IPS-18a (cell line): ENCODE data around the gene MVD.

Experiments
- H3K27ac ChIP-seq: one replicate; pipeline ENCODE4 v1.5.1; 2013; ENCODE audit warnings: low read length
- H3K27me3 ChIP-seq: one replicate; pipeline ENCODE4 v1.6.1; 2013; ENCODE audit warnings: mild to moderate bottlenecking, low read length; ENCODE audit not compliant: control insufficient read depth, insufficient read depth
- H3K36me3 ChIP-seq: one replicate; pipeline ENCODE4 v1.6.1; 2013; ENCODE audit warnings: low read depth, low read length; ENCODE audit not compliant: control insufficient read depth
- H3K4me1 ChIP-seq: one replicate; pipeline ENCODE4 v1.6.1; 2013; ENCODE audit warnings: low read depth, low read length; ENCODE audit not compliant: control insufficient read depth
- H3K4me3 ChIP-seq: one replicate; pipeline ENCODE4 v1.5.1; 2013; ENCODE audit warnings: low read length
- H3K9ac ChIP-seq: one replicate; pipeline ENCODE4 v1.6.1; 2013; ENCODE audit warnings: mild to moderate bottlenecking, low read length, moderate library complexity
- H3K9me3 ChIP-seq: one replicate; pipeline ENCODE4 v1.6.1; 2013; ENCODE audit warnings: low read depth, low read length; ENCODE audit not compliant: control insufficient read depth

The MVD gene

DNA sequence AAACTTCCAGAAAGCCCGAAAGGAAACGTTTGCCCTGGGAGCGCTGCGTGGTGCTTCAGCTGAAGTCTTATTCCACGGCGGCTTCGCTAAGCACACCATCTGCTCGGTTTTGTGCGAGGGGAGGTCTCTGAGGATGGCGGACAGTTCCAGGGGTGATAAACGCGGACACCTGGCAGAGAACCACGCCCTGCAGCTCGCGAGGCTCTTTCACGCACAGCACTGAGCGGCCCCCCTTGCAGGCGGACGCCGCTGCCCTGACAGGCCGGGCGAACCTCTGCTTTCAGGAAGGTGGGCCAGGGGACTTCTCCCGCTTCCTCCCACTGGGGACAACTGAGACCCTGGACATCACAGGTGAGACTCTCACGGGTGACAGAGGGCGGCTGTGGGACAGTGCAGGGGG, 3.7 kb downstream of the MVD start:
- Histone ChIP-seq H3K36me3 (peaks cover 10% of the 10 kb centered on the region), H3K9me3 (no peaks in the 10 kb centered on the region), H3K9ac (no peak overlapping the region), H3K27ac (no peak overlapping the region), H3K4me1 (no peaks in the 10 kb centered on the region), H3K4me3 (no peak overlapping the region), H3K27me3 (no peaks in the 10 kb centered on the region)

DNA sequence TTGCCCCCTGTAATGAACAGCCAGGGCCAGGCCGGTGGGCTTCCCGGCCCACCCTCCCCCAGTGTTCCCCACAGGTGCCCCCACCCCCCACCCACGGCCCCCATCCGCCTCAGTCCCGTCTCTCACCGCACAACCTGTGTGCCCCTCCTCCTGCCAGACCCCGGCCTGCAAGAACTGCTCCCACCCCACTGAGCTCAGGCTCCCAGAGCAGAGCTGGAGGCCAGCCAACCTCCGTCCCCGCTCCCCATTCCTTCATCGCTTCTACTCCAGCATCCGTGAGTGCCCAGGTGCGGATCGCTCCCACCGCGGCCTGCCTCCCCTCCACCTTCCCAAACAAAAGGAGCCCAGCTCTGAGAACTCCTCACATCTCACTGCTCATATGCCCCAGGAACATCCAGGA, 4.2 kb downstream of the MVD start:
- H3K4me1 ChIP-seq: no peaks in the 10 kb centered on the region
- H3K4me3 ChIP-seq: no peak overlapping the region
- no peaks in the 10 kb centered on the region for H3K9me3 ChIP-seq
- H3K36me3 ChIP-seq: peaks cover 10% of the 10 kb centered on the region
- no peak overlapping the region for H3K9ac ChIP-seq
- no peak overlapping the region for H3K27ac ChIP-seq
- no peaks in the 10 kb centered on the region for H3K27me3 ChIP-seq

DNA sequence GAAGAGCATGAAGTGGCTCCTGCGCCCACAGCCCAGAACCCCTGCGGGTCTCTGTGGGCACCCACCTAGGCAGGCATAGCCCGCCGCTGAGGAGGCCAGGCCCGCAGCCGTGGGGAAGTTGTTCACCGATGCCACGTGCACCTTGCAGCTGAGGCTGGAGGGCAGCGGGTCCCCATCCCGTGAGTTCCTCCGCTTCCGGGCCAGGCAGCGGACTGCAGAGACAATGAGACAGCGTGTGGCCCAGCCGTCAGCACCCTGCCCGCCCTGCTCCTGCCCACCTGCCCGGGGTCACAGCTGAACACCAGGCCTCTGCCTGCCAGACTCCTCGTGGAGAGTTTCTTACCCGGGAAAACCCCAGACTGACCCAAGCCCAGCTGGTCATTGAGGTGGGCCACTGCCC, 5.5 kb downstream of the MVD start:
- H3K9me3 ChIP-seq: no peaks in the 10 kb centered on the region
- peaks cover 10% of the 10 kb centered on the region for H3K36me3 ChIP-seq
- H3K27ac ChIP-seq: no peak overlapping the region
- H3K9ac ChIP-seq: no peak overlapping the region
- no peaks in the 10 kb centered on the region for H3K4me1 ChIP-seq
- H3K4me3 ChIP-seq: no peak overlapping the region
- no peaks in the 10 kb centered on the region for H3K27me3 ChIP-seq

DNA sequence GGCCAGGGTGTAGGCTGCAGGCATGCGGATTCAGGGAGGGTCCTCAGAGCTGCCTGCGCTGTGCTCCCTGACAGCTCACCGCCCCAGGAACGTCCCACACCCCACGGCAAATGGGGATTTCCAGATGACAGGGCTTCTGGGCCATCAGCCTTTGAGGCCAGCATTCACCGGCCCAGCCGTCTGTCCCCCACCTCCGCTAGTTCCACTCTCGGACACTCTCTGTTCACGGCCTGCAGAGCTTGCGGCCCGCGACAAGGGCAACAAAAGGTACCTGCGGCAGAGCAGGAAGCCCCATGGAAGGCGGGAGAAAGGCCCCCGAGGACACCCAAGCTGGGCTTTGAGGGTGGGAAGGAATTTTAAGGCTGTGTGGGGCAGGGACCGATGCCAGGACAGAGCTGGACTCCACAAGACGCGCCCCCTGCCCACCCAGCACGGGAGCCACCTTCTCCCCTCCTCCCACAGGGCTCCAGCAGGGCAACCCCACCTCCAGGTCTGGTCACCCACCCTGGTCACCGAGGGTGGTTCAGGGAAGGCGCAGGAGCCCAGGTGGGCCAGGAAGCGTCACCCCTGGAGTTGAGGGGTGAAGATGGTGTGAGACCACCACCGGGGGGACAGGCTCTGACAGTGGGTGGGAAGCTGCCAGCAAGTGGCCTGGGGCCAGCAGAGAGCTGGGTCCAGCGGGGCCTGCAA, 6.5 kb downstream of the MVD start:
- H3K27me3 ChIP-seq: no peaks in the 10 kb centered on the region
- no peak overlapping the region for H3K27ac ChIP-seq
- no peak overlapping the region for H3K9ac ChIP-seq
- peaks cover 10% of the 10 kb centered on the region for H3K36me3 ChIP-seq
- no peak overlapping the region for H3K4me3 ChIP-seq
- H3K4me1 ChIP-seq: peaks cover under 1% of the 10 kb centered on the region
- H3K9me3 ChIP-seq: no peaks in the 10 kb centered on the region

DNA sequence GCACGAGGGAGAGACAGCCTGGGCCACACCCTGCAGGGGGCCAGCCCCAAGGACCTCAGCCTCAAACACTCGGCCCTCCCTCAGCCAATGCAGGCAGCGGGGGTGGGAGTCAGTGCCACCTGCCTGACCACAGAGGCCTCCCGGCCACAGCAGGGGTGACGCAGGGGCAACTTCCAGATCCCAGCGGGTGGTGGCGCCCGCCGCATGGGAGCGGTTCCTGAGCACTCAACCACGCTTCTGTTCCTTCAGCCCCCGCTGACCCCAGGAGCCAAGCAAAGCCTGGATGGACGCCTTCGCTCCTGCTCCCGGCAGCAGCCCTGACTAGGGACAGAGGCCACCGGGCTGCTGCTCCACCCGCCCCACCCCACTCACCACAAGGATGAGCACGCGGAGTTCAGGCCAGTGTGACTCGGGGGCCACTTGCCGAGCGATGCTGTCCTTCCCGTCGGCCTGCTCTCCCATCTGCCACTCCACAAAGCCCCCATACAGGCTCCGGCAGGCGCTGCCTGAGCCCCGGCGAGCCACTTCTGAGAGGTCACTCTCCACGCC, 7.1 kb downstream of the MVD start:
- Histone ChIP-seq H3K4me1 (peaks cover 4% of the 10 kb centered on the region), H3K36me3 (peaks cover 10% of the 10 kb centered on the region)

DNA sequence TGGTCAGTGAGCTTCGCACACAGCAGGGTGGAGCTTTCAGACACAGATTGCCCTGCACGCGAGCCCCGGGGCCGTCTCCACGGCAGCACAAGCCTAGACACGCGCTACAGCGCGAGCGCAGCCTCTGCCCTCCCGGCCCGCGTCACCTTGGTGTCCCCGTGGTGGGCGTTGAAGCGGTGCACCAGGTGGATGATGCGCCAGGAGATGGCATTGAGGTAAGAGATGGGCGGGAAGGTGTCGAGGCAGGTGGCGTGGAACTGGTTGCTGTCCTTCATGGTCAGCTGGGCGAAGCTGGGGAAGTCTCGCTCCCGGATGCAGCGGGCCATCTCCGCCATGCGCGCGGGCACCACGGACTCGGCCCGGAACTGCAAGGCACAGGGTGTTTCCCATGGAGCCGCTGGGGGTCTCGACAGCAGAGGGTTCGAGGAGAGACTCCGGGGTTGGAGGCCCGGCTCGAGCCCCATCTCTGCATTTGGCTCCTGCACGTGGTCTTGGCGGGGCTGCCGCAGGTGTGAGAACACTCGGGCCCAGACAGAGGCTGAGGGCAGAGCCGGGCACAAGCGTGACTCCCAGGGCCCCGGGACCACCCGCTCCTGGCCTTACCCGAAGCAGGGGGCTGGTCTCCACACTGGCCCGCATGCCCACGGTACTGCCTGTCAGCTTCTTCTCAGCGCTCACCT, 7.7 kb downstream of the MVD start:
- peaks cover 4% of the 10 kb centered on the region for H3K4me1 ChIP-seq
- H3K27me3 ChIP-seq: no peaks in the 10 kb centered on the region
- no peak overlapping the region for H3K4me3 ChIP-seq
- no peaks in the 10 kb centered on the region for H3K9me3 ChIP-seq
- no peak overlapping the region for H3K27ac ChIP-seq
- no peak overlapping the region for H3K9ac ChIP-seq
- peaks cover 10% of the 10 kb centered on the region for H3K36me3 ChIP-seq

More for the DNA sequence above, 7.1 kb downstream of the MVD start:
- H3K4me3 ChIP-seq: no peak overlapping the region
- H3K9ac ChIP-seq: no peak overlapping the region
- H3K27ac ChIP-seq: no peak overlapping the region
- H3K27me3 ChIP-seq: no peaks in the 10 kb centered on the region
- H3K9me3 ChIP-seq: no peaks in the 10 kb centered on the region

DNA sequence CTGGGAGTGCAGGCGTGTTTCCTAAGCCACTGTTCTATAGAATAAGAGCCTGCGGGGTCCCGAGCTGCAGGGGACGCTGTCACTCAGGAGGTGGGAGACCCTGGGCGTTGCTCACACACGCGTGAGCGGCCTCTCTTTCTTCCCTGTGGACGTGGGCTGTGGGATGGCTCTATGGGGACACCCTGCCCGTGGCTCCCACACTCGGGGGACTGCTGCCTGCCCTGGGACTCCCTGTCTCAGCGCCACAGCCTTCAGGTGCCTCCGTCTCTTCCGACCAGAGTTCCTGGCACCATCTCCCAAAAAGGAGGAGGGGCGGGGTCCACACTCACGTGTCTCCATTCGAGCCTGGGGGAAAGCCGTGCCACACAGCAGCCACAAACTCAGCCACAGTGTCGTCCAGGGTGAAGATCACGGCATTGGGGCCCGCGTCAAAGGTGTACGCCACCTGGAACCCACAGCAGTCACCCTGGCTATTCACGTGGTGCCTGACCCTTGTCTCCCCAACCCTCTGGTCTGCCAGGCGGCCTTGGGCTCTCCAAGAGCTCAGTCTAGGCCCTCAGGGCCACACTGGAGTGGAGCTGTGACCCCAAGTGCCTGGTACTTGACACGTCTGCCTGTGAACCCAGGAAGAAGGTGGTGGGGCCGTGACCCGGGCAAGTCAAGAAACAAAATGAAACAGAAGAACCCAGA, 8.4 kb downstream of the MVD start:
- Histone ChIP-seq H3K27ac (no peak overlapping the region), H3K9ac (no peak overlapping the region), H3K36me3 (peaks cover 10% of the 10 kb centered on the region), H3K4me1 (peaks cover 4% of the 10 kb centered on the region), H3K4me3 (no peak overlapping the region), H3K9me3 (no peaks in the 10 kb centered on the region), H3K27me3 (no peaks in the 10 kb centered on the region)

DNA sequence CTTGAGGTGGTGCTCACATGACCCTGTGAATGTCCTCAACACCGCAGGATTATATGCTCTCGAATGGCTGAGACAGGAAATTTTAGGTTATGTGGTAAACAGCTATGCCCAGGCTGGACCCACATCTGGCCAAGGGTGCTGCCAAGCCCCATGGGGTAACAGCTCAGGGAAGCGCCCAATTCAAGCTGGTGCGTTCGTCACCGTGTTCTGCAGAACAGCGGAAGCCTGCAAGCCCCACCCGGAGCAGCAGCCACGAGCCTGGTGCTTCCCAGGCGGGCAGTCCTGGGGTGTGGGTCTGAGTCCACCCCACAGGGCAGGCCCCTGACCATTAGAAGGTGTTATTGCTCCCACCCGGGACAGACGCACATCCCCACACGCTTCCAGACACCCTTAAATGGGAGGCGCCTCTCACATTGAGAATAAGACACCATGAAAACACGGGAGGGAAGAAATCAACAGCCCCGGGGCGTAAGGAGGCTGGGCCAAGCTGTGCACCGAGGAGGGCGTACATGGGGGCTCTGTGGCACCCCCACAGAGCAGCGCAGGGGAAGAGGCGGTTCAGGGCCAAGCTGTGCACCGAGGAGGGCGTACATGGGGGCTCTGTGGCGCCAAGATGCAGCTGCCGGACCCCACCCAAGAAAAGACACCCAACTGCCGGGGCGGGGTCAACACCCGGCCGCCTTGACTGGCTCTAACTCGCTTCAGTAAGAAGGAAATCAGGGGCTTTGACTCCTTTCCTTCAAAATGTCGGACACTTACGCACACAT, 9.1 kb downstream of the MVD start:
- Histone ChIP-seq H3K9ac (no peak overlapping the region), H3K36me3 (peaks cover 10% of the 10 kb centered on the region), H3K27me3 (no peaks in the 10 kb centered on the region), H3K9me3 (no peaks in the 10 kb centered on the region), H3K27ac (no peak overlapping the region), H3K4me3 (no peak overlapping the region), H3K4me1 (peaks cover 4% of the 10 kb centered on the region)

DNA sequence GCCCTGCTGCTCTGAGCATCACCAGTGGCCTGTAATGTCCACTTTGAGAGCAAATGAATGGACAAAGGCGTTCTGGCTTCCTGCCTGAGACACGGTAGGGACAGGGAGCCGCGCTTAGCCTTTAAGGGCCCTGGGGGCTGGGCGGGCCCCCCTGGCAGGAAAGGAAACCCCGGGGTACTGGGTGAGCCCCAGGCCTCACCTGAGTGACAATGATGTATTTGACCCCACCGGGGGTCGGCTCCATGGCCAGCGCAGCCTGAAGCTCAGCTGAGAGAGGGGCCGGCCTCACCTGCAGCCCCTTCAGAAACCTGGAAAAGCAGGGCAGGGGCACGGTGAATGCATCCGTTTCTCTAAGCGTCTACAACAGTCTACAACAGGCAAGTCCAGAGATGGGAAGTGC, 9.8 kb downstream of the MVD start:
- H3K27me3 ChIP-seq: no peaks in the 10 kb centered on the region
- peaks cover 4% of the 10 kb centered on the region for H3K4me1 ChIP-seq
- H3K36me3 ChIP-seq: peaks cover 10% of the 10 kb centered on the region
- no peaks in the 10 kb centered on the region for H3K9me3 ChIP-seq
- no peak overlapping the region for H3K27ac ChIP-seq
- H3K9ac ChIP-seq: no peak overlapping the region
- no peak overlapping the region for H3K4me3 ChIP-seq

DNA sequence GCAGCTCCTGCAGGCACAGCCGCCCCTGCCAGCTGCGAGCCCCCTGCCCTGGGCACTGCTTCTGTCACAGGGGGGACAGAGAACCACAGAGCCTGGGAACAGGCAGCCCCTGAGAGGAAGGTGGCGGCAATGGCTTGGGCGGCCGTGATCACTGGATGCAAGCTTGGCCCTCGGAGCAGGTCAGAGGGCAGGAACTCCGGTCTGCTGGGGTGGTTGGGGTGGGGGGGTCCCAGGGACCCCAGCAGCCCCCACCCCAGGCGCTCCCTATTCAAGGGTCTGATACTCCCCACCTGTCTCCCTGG, 10.2 kb downstream of the MVD start:
- H3K4me1 ChIP-seq: peaks cover 4% of the 10 kb centered on the region
- no peak overlapping the region for H3K4me3 ChIP-seq
- H3K27me3 ChIP-seq: no peaks in the 10 kb centered on the region
- peaks cover 10% of the 10 kb centered on the region for H3K36me3 ChIP-seq
- no peak overlapping the region for H3K9ac ChIP-seq
- no peak overlapping the region for H3K27ac ChIP-seq
- H3K9me3 ChIP-seq: no peaks in the 10 kb centered on the region

DNA sequence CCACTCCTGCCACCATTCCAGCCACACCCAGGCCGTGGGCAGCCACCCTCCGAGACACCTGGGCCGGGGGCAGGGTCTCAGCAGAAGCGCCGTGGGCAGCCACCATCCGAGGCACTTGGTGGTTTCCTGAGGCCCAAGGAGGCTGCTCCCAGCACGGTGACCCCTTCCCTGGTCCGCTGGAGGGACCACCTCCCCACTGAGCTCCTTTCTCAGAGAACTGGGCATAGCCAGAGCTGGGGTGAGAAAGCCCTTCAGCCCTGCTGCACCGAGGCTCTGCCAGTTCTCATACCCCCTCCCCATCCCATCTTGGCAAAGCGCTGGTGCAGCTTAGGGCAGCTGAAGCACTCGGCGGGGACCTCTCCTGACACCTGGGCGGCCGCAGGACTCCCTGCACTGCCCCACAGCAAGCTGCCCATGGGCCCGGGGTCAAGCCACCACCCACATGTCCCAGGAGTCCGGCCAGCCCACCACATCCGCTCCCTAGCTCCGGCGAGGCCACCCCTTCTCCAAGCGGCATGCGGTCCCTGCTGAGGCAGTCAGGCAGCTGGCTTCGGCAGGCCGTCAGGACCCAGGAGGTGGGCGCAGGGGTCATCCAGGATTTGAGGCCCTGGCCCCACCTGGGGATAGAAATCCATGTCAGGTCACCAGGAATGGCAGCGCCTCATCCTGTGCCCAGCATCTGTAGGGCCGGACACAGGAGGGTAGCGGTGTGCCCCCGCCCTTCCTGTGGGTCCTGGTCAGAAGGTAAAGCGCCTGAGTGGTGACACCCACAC, 10.7 kb downstream of the MVD start:
- Histone ChIP-seq H3K27me3 (no peaks in the 10 kb centered on the region), H3K4me3 (no peak overlapping the region), H3K9ac (no peak overlapping the region), H3K36me3 (peaks cover 10% of the 10 kb centered on the region), H3K4me1 (peaks cover 4% of the 10 kb centered on the region), H3K9me3 (no peaks in the 10 kb centered on the region), H3K27ac (no peak overlapping the region)
